Testis (tissue), 3 donors: ENCODE data around the gene IL1RL2. TPM values are rescaled to one million over a fixed set of nuclear protein-coding genes. Genes with fewer than 3 reads are reported as not detected.

ENCODE experiments used
- DNase-seq: peaks from one replicate; pipeline ENCODE4 v3.0.0-alpha.2; 2019
- H3K27ac ChIP-seq, 2 donors: fragments of 200-600 bp; sonication (generic); one replicate each; pipeline ENCODE4 v1.5.1; 2019
- H3K27me3 ChIP-seq: fragments of 200-600 bp; sonication (generic); one replicate; pipeline ENCODE4 v1.5.1; 2019
- H3K36me3 ChIP-seq: fragments of 200-600 bp; sonication (generic); one replicate; pipeline ENCODE4 v1.5.1; 2017; ENCODE audit warnings: low read depth; ENCODE audit errors: missing control alignments
- H3K4me1 ChIP-seq: fragments of 200-600 bp; sonication (generic); one replicate; pipeline ENCODE4 v1.5.1; 2019
- H3K4me3 ChIP-seq, 2 donors: fragments of 200-600 bp; sonication (generic); one replicate each; pipeline ENCODE4 v1.5.1; 2017 to 2019
- H3K9me3 ChIP-seq: fragments of 200-600 bp; sonication (generic); one replicate; pipeline ENCODE4 v1.5.1; 2017
- CTCF ChIP-seq, 3 experiments: fragments of 450-650 bp in 2 of 3; fragments of 200-600 bp in 1 of 3; sonication (generic) in 1 of 3; IDR thresholded peaks; one replicate each; pipeline ENCODE4 v1.5.1; 2016 to 2019; ENCODE audit warnings: antibody characterized with exemption in 3 of 3, mild to moderate bottlenecking in 2 of 3, moderate library complexity in 1 of 3
- POLR2A ChIP-seq: fragments of 450-650 bp; IDR thresholded peaks from one replicate; pipeline ENCODE4 v1.6.1; 2017; ENCODE audit warnings: antibody characterized with exemption, mild to moderate bottlenecking, moderate library complexity
- WGBS, 2 donors: methylation state at CpG; one replicate each; pipeline ENCODE4 v1.1.5; 2018; 5-methylcytosine and 5-hydroxymethylcytosine counted together
- intact Hi-C: fragments of 100-400 bp; cut with DNase I; formaldehyde crosslinking; loops from one replicate; pipeline ENCODE4 v1.15.1; 2023; ENCODE audit warnings: low total_unique reads
- polyA plus RNA-seq: library from polyadenylated mRNA; stranded (reverse); fragments of 350-450 nt; fragmentation: Illumina TruSeq; extraction: RNeasy Lipid Tissue Mini Kit (QIAGEN cat#74804); gene quantifications from one replicate; pipeline ENCODE4 v1.2.3, GENCODE V29; 2014; ENCODE audit warnings: low read depth, low replicate concordance; ENCODE audit not compliant: insufficient read depth
- total RNA-seq, 2 donors: library from RNA; depleted of rRNA; stranded (reverse); fragments of >200 nt; gene quantifications; one replicate each; pipeline ENCODE4 v1.2.3, GENCODE V29; 2016

IL1RL2 gene
- total and polyA plus RNA-seq, 3 donors from 2014 or later: 0.24 to 0.38 (median 0.31) TPM

DNA sequence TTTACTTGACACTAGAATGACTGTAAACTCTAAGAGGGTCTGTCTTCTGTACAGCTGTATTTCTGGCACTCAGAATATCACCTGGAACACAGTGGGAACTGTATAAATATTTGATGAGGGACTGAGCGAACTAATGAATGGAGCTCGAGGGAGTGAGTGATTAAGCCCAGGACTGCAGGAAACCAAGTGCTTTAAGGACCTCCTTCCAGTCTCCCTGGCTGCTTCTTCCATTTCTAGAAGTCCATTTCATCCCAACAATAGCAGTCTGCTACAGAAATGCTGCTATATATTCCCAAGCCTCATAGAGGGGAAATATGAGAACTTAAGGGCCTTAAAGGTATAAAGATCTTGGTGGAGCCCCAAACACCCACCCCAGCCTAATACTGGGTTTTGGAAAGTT lies 2.8 kb upstream of the IL1RL2 start:
- Histone ChIP-seq H3K36me3 (no peaks in the 10 kb centered on the region), H3K4me1 (no peaks in the 10 kb centered on the region), H3K4me3 (no peak overlapping the region), H3K27ac (no peak overlapping the region), H3K9me3 (no peaks in the 10 kb centered on the region), H3K27me3 (no peaks in the 10 kb centered on the region)
- no peak for TF ChIP-seq POLR2A
- TF ChIP-seq CTCF (IDR thresholded peaks at IDR 0.05): no peak
- 82 to 86% methylated on average over 2 of the region's 2 CpGs for WGBS, 2 donors
- intact Hi-C loops: no loop called here
- no peak for DNase-seq

GRCh38 chr2:102184568-102184967 lies 2.3 kb upstream of the IL1RL2 start:
- TF ChIP-seq POLR2A: no peak
- TF ChIP-seq CTCF (IDR thresholded peaks at IDR 0.05): no peak
- 91 to 96% methylated on average over 1 of the region's 1 CpG for WGBS, 2 donors
- no peaks in the 10 kb centered on the region for H3K9me3 ChIP-seq
- intact Hi-C loops: no loop called here
- no peak overlapping the region for H3K4me3 ChIP-seq
- no peak overlapping the region for H3K27ac ChIP-seq
- DNase-seq: no peak
- H3K36me3 ChIP-seq: no peaks in the 10 kb centered on the region
- H3K4me1 ChIP-seq: no peaks in the 10 kb centered on the region
- H3K27me3 ChIP-seq: no peaks in the 10 kb centered on the region

- WGBS, 2 donors: 38 to 43% methylated on average over 2 of the region's 2 CpGs
- no peaks in the 10 kb centered on the region for H3K9me3 ChIP-seq
- no peak for DNase-seq
- no peaks in the 10 kb centered on the region for H3K36me3 ChIP-seq
- no peak overlapping the region for H3K4me3 ChIP-seq
- H3K4me1 ChIP-seq: no peaks in the 10 kb centered on the region
- H3K27me3 ChIP-seq: no peaks in the 10 kb centered on the region
- intact Hi-C loops: no loop called here
- H3K27ac ChIP-seq: no peak overlapping the region
- TF ChIP-seq CTCF (IDR thresholded peaks at IDR 0.05) (peak; percentile 8 to 60 (median 33)), POLR2A (no peak)
Observed at GRCh38 chr2:102185347-102185746, 1.5 kb upstream of the IL1RL2 start.

DNA sequence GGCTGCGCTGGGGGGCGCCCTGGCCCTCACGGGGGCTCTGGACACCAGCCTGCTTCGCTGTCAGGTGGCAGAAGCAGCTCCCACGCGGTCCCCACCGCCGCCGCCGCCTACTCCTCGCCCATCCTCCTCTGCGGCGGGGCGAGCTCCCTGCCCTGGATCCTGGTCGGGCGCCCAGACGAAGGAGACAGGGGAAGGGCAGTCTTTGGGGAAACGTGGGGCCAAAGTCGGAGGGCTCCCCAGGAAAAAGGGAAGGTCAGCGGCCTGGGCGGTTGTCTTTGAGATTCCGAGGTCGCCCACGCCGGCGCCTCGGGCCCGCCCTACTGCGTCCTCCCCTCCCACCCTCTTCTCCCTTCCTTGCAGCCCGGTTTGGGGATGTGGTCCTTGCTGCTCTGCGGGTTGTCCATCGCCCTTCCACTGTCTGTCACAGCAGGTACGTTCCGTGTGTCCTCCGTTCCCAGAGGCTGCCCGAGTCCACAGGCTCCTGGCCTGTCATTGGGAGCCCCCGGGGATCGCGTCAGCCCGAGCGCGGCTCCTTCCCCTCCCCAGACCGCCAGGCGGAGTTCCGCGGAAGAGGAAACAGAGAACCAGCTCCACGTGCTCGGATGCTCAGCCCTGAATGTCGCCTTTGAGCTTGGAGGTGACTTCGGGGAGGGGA lies 800 bp downstream of the IL1RL2 start:
- TF ChIP-seq POLR2A (no peak), CTCF (IDR thresholded peaks at IDR 0.05) (peak in 2 of 3 experiments; percentile 10 to 24)
- peak overlapping the region; percentile 55 to 64 for H3K4me3 ChIP-seq
- DNase-seq: peak; percentile 47
- intact Hi-C loops: no loop called here
- H3K36me3 ChIP-seq: no peaks in the 10 kb centered on the region
- H3K27ac ChIP-seq: no peak overlapping the region
- H3K9me3 ChIP-seq: no peaks in the 10 kb centered on the region
- H3K4me1 ChIP-seq: no peaks in the 10 kb centered on the region
- WGBS, 2 donors: 3 to 13% methylated on average over 16 to 50 of the region's 50 CpGs
- no peaks in the 10 kb centered on the region for H3K27me3 ChIP-seq

DNA sequence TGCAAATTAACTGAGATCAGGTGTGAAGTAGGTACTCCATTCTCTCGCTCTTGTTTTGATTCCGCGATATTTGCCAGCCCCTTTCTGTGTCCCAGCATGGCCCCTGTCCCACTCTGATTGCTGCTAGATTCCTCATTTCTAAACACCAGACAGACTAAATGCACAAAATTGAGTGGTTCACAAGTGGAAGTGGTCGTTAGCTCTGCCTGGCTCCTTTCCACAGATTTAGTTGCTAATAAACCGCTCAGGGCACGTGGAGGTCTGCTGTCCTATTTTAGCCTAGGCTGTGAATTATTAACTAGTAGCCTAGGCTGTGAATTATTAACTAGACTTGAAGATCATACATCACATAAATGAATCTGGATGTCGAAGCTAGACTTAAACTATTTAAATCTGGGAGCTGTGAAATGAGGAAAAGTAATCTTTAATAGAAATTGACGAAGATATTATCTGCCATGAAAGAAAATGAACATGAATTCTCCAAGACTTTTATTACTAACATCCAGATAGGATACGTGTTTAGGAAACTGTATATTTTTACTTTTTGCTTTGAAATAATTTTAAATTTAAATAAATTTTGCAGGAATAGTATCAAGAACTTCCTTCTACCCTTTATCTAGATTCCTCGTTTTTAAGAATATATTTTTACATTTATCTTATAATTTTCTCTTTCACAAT lies 3.7 kb downstream of the IL1RL2 start:
- H3K27ac ChIP-seq: no peak overlapping the region
- no peaks in the 10 kb centered on the region for H3K9me3 ChIP-seq
- H3K4me3 ChIP-seq: no peak overlapping the region
- H3K4me1 ChIP-seq: no peaks in the 10 kb centered on the region
- WGBS, 2 donors: 78 to 80% methylated on average over 10 of the region's 10 CpGs
- H3K36me3 ChIP-seq: no peaks in the 10 kb centered on the region
- H3K27me3 ChIP-seq: no peaks in the 10 kb centered on the region
- TF ChIP-seq POLR2A (no peak), CTCF (IDR thresholded peaks at IDR 0.05) (no peak)
- intact Hi-C loops: no loop called here
- no peak for DNase-seq
